ENCODE data around the gene KXD1.
"Not testable (repeated sequence)": the region's sequence is repeated elsewhere in the genome, so short reads cannot be mapped to it uniquely, and the experiment has no call there.

KXD1 gene

GRCh38 chr19:18600692-18601397 is 43.2 kb downstream of the KXD1 start:
- not testable (repeated sequence) for DNase-seq (ENCODE audit: low read depth in 4 of 4, low spot score in 1 of 4)

- DNase-seq (ENCODE audit: low read depth in 4 of 4, low spot score in 1 of 4): no peak
Observed at GRCh38 chr19:18601875-18602274, 44.2 kb downstream of the KXD1 start.

GRCh38 chr19:18603255-18603957 is 45.7 kb downstream of the KXD1 start:
- DNase-seq (ENCODE audit: low read depth in 4 of 4, low spot score in 1 of 4): no peak

GRCh38 chr19:18603958-18604819 is 46.5 kb downstream of the KXD1 start:
- no peak for DNase-seq (ENCODE audit: low read depth in 4 of 4, low spot score in 1 of 4)

DNA sequence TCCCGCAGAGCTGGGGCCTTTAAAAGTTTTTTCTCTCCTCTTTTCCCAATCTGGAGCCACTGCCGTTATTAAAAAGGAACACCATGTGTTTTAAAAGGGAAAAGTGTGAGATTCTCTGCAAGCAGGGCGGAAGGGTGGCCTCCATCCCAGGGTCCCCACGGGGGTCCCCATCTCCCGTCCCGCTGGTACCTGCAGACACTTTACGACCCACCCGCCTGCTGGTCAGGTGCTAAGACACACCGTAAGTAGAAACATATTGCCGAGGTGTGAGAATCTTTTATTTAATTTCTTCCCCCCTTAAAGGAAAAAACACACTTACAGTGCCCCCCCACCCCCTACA is 47.1 kb downstream of the KXD1 start:
- no peak for DNase-seq (ENCODE audit: low read depth in 4 of 4, low spot score in 1 of 4)

DNA sequence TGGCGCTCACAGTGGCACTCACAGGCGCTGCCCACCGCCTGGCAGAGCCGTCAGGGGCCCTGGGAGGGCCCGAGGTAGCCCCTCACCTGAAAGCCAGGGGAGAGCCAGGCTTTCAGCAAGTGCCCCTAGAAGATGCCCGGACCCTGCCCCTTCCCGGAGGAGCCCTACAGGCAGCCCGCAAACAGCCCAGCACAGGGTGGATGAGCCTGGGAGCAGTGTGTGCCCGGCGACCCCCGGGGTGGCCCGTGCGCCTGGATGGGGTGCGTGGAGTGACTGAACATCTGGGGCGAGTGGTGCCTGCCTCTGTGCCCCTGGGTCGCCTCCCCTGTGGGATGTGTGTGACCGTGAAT is 47.5 kb downstream of the KXD1 start:
- DNase-seq (ENCODE audit: low read depth in 4 of 4, low spot score in 1 of 4): no peak

GRCh38 chr19:18605546-18606280 is 48.0 kb downstream of the KXD1 start:
- DNase-seq (ENCODE audit: low read depth in 4 of 4, low spot score in 1 of 4): no peak

DNA sequence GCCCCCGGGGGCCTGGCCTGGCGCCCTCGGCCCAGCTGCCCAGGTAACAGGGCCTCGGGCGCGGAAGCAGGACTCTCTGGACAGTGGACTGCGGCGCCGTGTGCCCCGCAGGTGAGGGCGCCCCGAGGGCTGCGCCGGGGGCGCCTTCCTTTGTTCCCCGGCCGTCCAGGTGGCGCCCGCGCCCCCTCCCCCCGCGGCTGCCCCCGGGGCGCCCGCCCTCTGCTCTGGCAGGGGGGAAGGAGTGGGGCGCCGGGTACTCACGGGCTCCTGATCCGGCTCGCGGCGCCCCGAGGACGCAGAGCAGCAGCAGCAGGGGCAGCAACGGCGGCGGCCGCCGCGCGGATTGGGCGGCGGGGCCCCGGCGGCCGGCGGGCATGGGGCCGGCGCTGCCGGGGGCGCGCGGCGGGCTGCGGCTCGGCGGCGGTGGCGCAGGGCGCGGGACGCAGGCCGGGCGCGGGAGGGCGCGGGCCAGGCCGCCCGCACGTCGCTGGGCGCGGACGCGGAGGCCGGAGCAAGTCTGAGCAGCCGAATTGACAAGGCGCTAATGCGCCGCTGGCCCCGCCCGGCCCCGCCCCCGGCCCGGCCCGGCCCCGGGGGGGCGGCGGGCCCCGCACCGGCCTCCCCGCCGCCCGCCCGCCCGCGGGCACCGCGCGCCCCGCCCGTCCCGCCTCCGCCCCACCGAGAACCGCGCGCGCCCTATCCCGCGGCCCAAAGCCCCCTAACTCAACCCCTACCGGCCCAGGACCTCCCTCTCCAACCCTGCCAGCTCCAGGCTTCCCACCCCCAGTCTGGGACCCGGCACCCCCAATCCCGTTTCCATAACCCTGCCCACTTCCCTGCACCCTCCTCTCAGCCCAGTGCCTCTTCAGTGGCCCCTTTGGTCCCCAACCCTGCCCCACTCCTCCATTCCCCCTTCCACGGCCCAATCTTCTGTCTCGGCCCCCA is 48.9 kb downstream of the KXD1 start, which contains the start of gene CRLF1:
TSS of gene CRLF1 (minus strand) at position 519 of the 945 bp plus-strand sequence. CDS start at position 376, 143 bp downstream.
- no peak for DNase-seq (ENCODE audit: low read depth in 4 of 4, low spot score in 1 of 4)

- no peak for DNase-seq (ENCODE audit: low read depth in 4 of 4, low spot score in 1 of 4)
Observed at GRCh38 chr19:18607226-18608101, 49.8 kb downstream of the KXD1 start.

DNA sequence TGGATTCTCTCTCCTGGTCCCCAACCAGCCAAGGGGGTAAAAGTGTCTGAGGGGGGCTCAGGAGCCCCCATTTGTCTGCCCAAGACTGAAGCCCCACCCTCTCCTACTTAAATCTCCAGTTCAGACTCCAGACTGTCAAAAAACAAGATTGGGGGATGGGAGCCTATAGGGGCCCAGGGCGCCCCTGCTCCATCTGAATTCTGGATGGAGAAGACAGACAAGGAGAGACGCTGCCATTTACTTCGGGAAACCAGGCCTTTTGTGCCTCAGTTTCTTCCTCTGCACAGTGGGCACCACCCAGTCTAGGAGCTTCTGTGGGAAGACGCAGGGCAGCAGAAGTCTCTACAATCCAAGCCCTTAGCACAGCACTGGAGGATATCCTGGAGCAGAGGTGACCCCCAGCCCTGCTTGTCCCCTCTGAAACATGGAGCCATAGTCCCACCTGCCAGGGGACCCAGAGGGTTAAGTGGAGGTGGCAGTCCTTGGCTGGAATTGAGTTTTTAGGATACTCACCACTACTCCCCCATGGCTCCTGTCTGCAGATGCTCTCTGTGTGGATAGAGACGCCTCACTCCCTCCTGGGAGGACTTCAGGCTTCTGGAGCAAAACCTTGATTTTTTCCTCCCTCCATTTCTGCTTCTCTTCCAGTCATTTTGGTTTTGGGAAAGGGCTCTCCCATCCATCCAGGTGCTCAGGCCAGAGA is 50.6 kb downstream of the KXD1 start:
- DNase-seq (ENCODE audit: low read depth in 4 of 4, low spot score in 1 of 4): no peak

DNA sequence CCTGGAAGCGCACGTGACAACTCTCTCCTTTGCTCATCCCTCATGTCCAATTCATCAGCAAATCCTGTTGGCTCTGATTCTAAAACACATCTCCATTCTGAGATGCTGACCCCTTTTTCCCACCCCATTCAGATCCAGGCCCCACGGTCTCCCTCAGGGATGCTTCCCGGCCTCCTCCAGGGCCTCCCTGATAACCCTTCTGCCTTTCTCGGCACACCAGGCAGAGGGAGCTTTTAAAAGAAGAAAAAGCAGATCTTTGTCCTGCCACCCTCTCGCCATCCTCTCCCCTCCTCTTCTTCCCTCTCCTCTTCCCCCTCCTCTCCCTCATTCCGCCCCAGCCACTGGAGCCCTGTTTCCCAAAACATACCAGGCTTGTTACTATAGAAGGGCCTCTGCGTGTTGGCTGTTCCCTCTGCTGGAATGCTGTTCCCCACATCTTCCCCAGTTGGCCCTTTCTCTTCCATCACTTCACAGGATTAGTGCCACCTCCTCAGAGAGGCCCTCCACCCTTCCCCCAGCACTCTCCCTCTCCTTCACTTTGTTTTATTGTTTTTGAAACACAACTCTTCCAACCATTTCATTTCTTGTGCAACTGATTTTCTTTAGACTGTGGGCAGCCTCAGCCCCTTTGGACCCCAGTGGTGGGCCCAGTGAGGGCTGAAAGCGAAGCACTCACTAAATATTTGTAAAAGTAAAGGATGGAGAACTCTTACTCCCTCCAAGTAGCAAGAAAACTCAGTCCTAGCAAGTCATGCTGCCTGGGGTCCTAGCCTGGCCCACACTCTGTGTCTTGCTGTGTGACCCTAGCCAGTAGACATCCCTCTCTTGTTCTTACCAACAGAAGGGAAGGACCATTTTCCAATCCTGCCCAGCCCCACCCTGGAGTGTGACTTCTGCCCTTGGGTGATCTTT is 51.4 kb downstream of the KXD1 start:
- no peak for DNase-seq (ENCODE audit: low read depth in 4 of 4, low spot score in 1 of 4)

DNA sequence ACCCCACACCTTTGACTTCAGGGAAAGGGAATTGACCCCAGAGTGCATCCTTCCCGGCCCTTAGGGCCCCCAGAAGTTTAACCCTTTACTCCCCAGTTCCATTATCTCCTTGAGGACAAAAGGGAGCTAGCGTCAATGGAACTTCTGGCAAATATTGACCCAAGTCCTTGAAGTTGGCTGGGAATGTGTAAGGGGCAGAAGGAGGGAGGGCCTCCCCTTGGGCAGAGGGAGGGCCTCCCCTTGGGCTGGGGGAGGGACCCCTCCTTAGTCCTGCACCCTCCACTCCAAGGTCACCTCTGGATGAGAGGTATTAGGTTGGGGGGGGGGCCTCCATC is 52.0 kb downstream of the KXD1 start:
- DNase-seq (ENCODE audit: low read depth in 4 of 4, low spot score in 1 of 4): no peak

GRCh38 chr19:18610245-18610555 is 52.5 kb downstream of the KXD1 start:
- DNase-seq (ENCODE audit: low read depth in 4 of 4, low spot score in 1 of 4): no peak

- DNase-seq (ENCODE audit: low read depth in 4 of 4, low spot score in 1 of 4): no peak
Observed at GRCh38 chr19:18610556-18611326, 53.1 kb downstream of the KXD1 start.

DNA sequence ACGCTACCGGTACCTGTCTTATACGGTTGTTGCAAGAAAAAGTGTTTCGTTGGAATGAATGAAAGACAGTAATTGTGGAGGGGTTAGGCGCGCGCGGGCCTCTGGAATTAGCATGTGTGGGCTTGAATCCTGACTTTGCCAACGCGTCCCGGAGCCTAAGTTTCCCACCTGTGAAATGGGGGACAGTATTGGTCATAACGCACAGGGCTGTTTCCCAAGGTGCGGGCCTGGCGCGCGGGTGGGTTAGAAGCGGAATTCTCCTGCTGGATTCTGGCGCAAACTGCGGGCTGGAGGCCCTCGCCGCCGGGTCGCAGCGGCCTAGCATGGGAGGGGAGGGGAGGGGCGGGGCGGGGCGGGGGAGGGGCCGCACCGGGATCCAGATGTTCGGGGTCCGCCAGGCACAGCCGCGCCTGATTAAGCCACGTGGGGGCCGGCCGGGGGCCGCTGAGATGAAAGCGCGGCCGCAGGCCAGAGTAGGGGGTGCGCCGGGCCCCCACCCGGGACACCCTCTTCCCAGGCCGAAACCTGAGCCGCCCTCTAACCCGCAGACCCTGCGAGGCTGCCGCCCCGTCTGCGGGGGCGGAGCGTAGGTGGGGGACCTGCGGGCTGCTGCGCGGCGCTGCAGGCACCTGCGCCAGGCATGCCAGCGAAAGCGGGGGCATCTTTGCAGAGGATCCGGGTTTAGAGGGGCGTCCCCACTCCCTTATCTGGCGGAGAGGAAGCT is 53.8 kb downstream of the KXD1 start:
- no peak for DNase-seq (ENCODE audit: low read depth in 4 of 4, low spot score in 1 of 4)

GRCh38 chr19:18612051-18612771 is 54.5 kb downstream of the KXD1 start:
- DNase-seq (ENCODE audit: low read depth in 4 of 4, low spot score in 1 of 4): no peak

All from stimulated activated CD4-positive, alpha-beta T cell treated with anti-CD3 and anti-CD28 coated beads, Interleukin-1b, Interleukin-23, amount 100 ng/mL, for 24 hours (primary cell).